Upper lobe of left lung (tissue), 4 donors: ENCODE results near the gene PTPRG.

Experiments used
- POLR2A ChIP-seq, 4 donors: fragments of 450-650 bp; IDR thresholded peaks; one replicate each; pipeline ENCODE4 v1.5.1; 2016 to 2017; ENCODE audit warnings: antibody characterized with exemption in 4 of 4, mild to moderate bottlenecking in 2 of 4
- POLR2AphosphoS5 ChIP-seq, 2 donors: sonication (generic); formaldehyde crosslinking; IDR thresholded peaks; one replicate each; pipeline ENCODE4 v1.5.1; 2017; ENCODE audit warnings: antibody characterized with exemption in 2 of 2
- TF ChIP-seq, protein P1 (sequence below), 6 experiments: fragments of 450-650 bp in 4 of 6; fragments of 200-600 bp in 2 of 6; sonication (generic) in 2 of 6; IDR thresholded peaks; one replicate each; pipeline ENCODE4 v1.5.1; 2016 to 2019; ENCODE audit warnings: antibody characterized with exemption in 6 of 6

- TF ChIP-seq, protein P1, sequence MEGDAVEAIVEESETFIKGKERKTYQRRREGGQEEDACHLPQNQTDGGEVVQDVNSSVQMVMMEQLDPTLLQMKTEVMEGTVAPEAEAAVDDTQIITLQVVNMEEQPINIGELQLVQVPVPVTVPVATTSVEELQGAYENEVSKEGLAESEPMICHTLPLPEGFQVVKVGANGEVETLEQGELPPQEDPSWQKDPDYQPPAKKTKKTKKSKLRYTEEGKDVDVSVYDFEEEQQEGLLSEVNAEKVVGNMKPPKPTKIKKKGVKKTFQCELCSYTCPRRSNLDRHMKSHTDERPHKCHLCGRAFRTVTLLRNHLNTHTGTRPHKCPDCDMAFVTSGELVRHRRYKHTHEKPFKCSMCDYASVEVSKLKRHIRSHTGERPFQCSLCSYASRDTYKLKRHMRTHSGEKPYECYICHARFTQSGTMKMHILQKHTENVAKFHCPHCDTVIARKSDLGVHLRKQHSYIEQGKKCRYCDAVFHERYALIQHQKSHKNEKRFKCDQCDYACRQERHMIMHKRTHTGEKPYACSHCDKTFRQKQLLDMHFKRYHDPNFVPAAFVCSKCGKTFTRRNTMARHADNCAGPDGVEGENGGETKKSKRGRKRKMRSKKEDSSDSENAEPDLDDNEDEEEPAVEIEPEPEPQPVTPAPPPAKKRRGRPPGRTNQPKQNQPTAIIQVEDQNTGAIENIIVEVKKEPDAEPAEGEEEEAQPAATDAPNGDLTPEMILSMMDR (IDR thresholded peaks at IDR 0.05): no peak
- TF ChIP-seq POLR2A (IDR thresholded peaks at IDR 0.05): no peak
- TF ChIP-seq POLR2AphosphoS5 (IDR thresholded peaks at IDR 0.05): no peak
Observed at GRCh38 chr3:61681636-61682035, 120.3 kb downstream of the PTPRG start.
